ENCODE results near the gene IL15RA.

- TF ChIP-seq, protein P1, sequence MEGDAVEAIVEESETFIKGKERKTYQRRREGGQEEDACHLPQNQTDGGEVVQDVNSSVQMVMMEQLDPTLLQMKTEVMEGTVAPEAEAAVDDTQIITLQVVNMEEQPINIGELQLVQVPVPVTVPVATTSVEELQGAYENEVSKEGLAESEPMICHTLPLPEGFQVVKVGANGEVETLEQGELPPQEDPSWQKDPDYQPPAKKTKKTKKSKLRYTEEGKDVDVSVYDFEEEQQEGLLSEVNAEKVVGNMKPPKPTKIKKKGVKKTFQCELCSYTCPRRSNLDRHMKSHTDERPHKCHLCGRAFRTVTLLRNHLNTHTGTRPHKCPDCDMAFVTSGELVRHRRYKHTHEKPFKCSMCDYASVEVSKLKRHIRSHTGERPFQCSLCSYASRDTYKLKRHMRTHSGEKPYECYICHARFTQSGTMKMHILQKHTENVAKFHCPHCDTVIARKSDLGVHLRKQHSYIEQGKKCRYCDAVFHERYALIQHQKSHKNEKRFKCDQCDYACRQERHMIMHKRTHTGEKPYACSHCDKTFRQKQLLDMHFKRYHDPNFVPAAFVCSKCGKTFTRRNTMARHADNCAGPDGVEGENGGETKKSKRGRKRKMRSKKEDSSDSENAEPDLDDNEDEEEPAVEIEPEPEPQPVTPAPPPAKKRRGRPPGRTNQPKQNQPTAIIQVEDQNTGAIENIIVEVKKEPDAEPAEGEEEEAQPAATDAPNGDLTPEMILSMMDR (IDR thresholded peaks at IDR 0.05 in 8 of 11, conservative IDR thresholded peaks at IDR 0.05 in 3 of 11): no peak
- no peak for TF ChIP-seq POLR2A (IDR thresholded peaks at IDR 0.05)
- TF ChIP-seq POLR2AphosphoS5 (IDR thresholded peaks at IDR 0.05): no peak
These were observed 23.7 kb downstream of the IL15RA start for GRCh38 chr10:5953676-5954075.
